Retinal pigment epithelial cell (primary cell): ENCODE results near the gene NOTCH1.
A peak's percentile ranks its signal among the peaks of the same experiment; 100 is the strongest.

Experiments
- DNase-seq: peaks from one replicate; pipeline ENCODE4 v3.0.0-alpha.2; 2010; ENCODE audit warnings: low read depth
- H3K4me3 ChIP-seq: 2 replicates; pipeline ENCODE4 v1.5.1; 2011; ENCODE audit warnings: mild to moderate bottlenecking, low read length, control low read depth, moderate library complexity
- TF ChIP-seq, protein P1 (sequence below): conservative IDR thresholded peaks from 2 replicates; pipeline ENCODE4 v1.5.1; 2011; ENCODE audit warnings: low read depth, low read length, control low read depth, inconsistent platforms

NOTCH1 gene

DNA sequence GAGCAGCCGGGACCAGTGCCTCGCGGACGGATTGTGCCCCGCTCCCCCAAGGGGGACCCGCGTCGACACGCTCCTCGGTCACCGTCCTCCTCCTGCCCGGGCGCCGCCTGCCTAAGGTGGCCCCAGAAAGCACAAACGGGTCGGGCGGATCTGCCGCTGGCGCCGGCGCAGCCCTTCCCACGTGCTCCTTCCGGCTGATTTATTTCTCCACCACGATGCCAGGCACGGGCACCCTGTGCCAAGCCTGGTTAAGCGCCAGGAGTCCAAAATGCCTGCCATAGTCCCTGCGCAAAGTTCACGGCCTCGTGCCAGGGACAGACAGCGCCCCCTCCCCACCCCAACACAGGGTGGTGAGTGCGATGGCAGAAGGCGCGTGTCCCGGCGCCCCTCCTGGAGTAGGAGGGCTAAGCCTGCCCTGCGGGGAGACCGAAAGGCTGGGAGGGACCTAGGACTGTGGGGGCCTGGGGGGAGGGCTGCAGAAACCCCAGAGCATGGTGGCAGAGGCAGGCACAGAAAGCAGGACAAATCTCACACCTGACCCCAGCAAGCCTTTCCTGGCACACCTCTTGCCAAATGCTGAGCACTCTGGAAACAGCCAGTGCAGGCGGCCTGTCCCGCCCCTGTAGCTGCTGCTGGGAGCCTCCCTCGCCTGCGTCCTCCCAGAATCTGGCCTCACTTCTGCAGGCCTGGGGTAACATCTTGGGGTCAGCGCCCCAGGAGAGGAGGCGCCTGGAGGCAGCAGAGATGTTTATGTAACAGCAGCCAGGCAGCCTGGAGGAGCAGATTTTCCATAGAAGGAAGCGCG lies 1.1 kb upstream of the NOTCH1 start:
- no peak for DNase-seq
- peak overlapping the region; percentile 37 for H3K4me3 ChIP-seq
- TF ChIP-seq, protein P1, sequence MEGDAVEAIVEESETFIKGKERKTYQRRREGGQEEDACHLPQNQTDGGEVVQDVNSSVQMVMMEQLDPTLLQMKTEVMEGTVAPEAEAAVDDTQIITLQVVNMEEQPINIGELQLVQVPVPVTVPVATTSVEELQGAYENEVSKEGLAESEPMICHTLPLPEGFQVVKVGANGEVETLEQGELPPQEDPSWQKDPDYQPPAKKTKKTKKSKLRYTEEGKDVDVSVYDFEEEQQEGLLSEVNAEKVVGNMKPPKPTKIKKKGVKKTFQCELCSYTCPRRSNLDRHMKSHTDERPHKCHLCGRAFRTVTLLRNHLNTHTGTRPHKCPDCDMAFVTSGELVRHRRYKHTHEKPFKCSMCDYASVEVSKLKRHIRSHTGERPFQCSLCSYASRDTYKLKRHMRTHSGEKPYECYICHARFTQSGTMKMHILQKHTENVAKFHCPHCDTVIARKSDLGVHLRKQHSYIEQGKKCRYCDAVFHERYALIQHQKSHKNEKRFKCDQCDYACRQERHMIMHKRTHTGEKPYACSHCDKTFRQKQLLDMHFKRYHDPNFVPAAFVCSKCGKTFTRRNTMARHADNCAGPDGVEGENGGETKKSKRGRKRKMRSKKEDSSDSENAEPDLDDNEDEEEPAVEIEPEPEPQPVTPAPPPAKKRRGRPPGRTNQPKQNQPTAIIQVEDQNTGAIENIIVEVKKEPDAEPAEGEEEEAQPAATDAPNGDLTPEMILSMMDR: no peak

DNA sequence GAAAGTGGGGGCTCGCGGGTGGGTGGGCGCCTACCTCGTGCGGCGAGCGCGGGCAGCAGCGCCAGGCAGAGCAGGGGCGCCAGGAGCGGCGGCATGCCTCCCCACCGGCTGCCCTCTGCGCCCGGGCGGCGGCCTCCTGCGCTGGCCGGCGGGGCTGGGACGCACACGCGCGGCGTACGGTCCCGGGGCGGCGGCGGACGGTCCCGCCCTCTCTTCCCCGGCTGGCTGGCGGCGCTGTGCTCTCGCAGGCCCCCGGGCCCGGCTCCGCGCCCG lies 220 bp downstream of the NOTCH1 start:
- DNase-seq: no peak
- TF ChIP-seq, protein P1: no peak
- H3K4me3 ChIP-seq: peak overlapping the region; percentile 72

DNA sequence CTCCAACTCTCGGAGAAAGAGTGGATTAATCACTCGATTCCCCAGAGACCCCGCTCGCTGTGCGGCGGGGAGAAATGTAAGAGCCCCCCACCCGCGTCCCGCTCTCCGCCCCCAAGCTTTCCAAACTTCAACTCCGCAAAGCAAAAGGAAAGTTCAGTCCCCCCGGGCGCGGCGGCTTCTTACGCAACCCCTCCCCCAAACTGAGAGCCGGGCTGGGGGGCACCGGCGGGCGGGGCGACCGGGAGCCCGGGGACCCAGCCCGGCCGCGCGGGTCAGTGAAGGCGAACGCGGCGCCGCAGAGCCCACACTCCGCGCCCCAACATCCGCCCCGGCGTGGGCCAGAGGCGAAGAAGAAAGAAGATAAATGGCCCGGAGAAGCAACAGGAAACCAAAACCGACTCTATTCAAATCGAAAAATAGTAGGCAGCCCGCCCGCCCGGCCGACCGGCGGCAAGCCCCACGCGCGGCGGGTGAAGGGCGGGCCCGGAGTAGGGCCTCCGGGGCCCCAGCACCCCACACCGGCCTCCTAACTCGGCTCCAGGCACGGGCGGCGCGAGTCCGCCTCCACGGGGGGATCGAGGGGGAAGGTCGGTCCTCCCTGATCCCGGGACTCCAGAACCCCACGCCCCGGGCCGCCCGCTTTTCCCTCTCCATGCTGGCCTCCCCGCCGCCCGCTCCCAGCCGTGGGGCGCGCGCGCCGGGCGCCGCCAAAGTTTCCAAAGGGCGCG lies 720 bp downstream of the NOTCH1 start:
- peak overlapping the region; percentile 72 for H3K4me3 ChIP-seq
- DNase-seq: no peak
- TF ChIP-seq, protein P1: no peak

DNA sequence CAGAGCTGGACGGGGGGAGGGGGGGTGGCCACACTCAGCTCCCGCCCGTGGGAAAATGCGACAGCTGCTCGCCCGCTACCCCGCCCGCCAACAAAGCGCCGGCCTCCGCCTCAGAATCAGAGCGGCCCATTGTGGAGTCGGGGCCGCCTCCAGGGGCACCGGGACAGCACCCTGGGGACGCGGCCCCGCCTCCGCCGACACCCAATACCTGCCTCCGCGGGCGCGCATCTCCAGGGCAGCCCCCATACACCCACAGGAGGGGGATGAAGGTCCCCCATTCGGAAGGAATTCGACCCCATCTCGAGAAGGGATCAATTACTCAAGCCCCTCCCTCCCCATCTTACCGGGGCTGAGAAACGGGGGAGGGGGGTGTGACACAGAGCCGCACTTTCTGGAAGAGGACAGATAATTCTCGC lies 1.3 kb downstream of the NOTCH1 start:
- TF ChIP-seq, protein P1: no peak
- H3K4me3 ChIP-seq: peak overlapping the region; percentile 72
- no peak for DNase-seq

GRCh38 chr9:136543830-136544547 lies 1.9 kb downstream of the NOTCH1 start:
- DNase-seq: no peak
- TF ChIP-seq, protein P1: no peak

GRCh38 chr9:136543280-136543679 lies 2.6 kb downstream of the NOTCH1 start:
- DNase-seq: no peak
- H3K4me3 ChIP-seq: no peak overlapping the region
- TF ChIP-seq, protein P1: no peak

More at GRCh38 chr9:136543830-136544547, 1.9 kb downstream of the NOTCH1 start:
- peak overlapping the region; percentile 72 for H3K4me3 ChIP-seq
